HG02970 (cell line): ENCODE data around the gene MRPL3.

ENCODE experiments used
- ATAC-seq: cut with Tn5 transposase; IDR thresholded peaks from one replicate; pipeline ENCODE4 v1.9.1; 2021; ENCODE audit warnings: mild to moderate bottlenecking, moderate library complexity, moderate number of reproducible peaks; ENCODE audit not compliant: unreplicated experiment, low FRiP score

The MRPL3 gene

GRCh38 chr3:131421301-131421700, 81.5 kb downstream of the MRPL3 start:
- no peak for ATAC-seq

DNA sequence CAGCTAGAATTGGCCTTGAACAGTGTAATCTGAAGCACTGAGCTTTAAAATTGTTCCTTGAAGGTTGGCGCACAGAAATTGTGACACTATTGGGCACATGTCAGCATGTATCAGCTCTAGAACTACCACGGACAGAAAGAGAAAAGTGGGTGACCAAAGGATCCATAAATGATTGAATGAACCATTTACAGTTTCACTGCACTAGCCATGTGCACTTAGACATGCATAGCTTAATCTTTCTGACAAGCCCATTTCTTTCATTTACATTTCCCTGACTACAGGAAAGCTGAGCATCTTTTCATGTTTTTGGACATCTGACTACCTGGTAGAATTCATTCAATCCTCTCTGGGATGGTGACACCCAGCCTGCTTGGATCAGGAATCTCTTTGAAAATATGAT, 85.0 kb downstream of the MRPL3 start:
- no peak for ATAC-seq
